B cell (primary cell): ENCODE data around the gene ZNF365. TPM values are rescaled to one million over a fixed set of nuclear protein-coding genes. Genes with fewer than 3 reads are reported as not detected.
"Not testable (repeated sequence)": the region's sequence is repeated elsewhere in the genome, so short reads cannot be mapped to it uniquely, and the experiment has no call there.

Source experiments
- ATAC-seq: fragments of 200-7000 bp; cut with Tn5 transposase; one replicate; pipeline ENCODE4 v1.10.0; 2021; ENCODE audit warnings: low read depth, mild to moderate bottlenecking, moderate number of reproducible peaks, moderate library complexity
- CTCF ChIA-PET: fragments of 350-600 bp; sonication (Branson Sonifier 250); formaldehyde crosslinking; loops from one replicate; lab custom pipeline; 2021; ENCODE audit warnings: antibody characterized with exemption, inconsistent platforms; lab: Charles Lee
- POLR2A ChIA-PET: fragments of 350-600 bp; sonication (Branson Sonifier 250); formaldehyde crosslinking; loops from one replicate; lab custom pipeline; 2021; ENCODE audit warnings: antibody characterized with exemption; lab: Charles Lee
- DNase-seq: peaks from one replicate; pipeline ENCODE4 v3.0.0; 2013
- H2AFZ ChIP-seq: 2 replicates; pipeline ENCODE4 v1.6.1; 2012; ENCODE audit warnings: mild to moderate bottlenecking, low read depth, low read length; ENCODE audit not compliant: insufficient read depth, poor library complexity, severe bottlenecking
- H3K27ac ChIP-seq, 2 donors: 1 replicate in 1 of 2; 2 replicates in 1 of 2; pipeline ENCODE4 v1.5.1; 2012 to 2013; ENCODE audit warnings: low read length in 2 of 2, mild to moderate bottlenecking in 2 of 2, moderate library complexity in 1 of 2
- H3K27me3 ChIP-seq, 4 experiments: fragments of 200-600 bp in 1 of 4; sonication (generic) in 1 of 4; replicated peaks in 1 of 4; 1 replicate in 2 of 4; 2 replicates in 2 of 4; pipeline versions ENCODE4 v1.6.1 to v1.7.0; 2013 to 2016; ENCODE audit warnings: low read length in 3 of 4, mild to moderate bottlenecking in 2 of 4, mixed read lengths in 1 of 4, moderate library complexity in 1 of 4; ENCODE audit not compliant: insufficient read depth in 4 of 4, control insufficient read depth in 3 of 4; ENCODE audit errors: control extremely low read depth in 1 of 4
- H3K36me3 ChIP-seq, 2 experiments: replicated peaks in 1 of 2; 1 replicate in 1 of 2; 2 replicates in 1 of 2; pipeline versions ENCODE4 v1.6.1 to v1.7.1; 2013; ENCODE audit warnings: low read length in 1 of 2; ENCODE audit not compliant: insufficient read depth in 2 of 2, control insufficient read depth in 1 of 2; ENCODE audit errors: control extremely low read depth in 1 of 2, extremely low read depth in 1 of 2
- H3K4me1 ChIP-seq, 2 donors: fragments of 200-600 bp in 1 of 2; sonication (generic) in 1 of 2; 1 replicate in 1 of 2; 2 replicates in 1 of 2; pipeline versions ENCODE4 v1.5.1 to v1.6.1; 2013 to 2017; ENCODE audit warnings: low read length in 2 of 2; ENCODE audit not compliant: control insufficient read depth in 2 of 2, insufficient read depth in 2 of 2
- H3K4me2 ChIP-seq: replicated peaks from 2 replicates; pipeline ENCODE3; 2012; ENCODE audit warnings: mild to moderate bottlenecking, low read depth, low read length; ENCODE audit not compliant: poor library complexity, severe bottlenecking
- H3K4me3 ChIP-seq, 5 experiments: fragments of 200-600 bp in 1 of 5; sonication (generic) in 1 of 5; 1 replicate in 3 of 5; 2 replicates in 2 of 5; pipeline versions ENCODE4 v1.5.1 to v1.7.0; 2011 to 2016; ENCODE audit warnings: low read length in 4 of 5, mild to moderate bottlenecking in 4 of 5, low read depth in 2 of 5, control low read depth in 1 of 5, moderate library complexity in 1 of 5; ENCODE audit not compliant: insufficient read depth in 1 of 5; ENCODE audit errors: control extremely low read depth in 1 of 5, extremely low read depth in 1 of 5
- H3K79me2 ChIP-seq: fragments of 200-600 bp; sonication (generic); one replicate; pipeline ENCODE4 v1.6.0; 2016; ENCODE audit warnings: low read length; ENCODE audit not compliant: control insufficient read depth, insufficient read depth
- H3K9ac ChIP-seq: fragments of 200-600 bp; sonication (generic); 2 replicates; pipeline ENCODE4 v1.6.1; 2017; ENCODE audit warnings: mild to moderate bottlenecking, low read length, moderate library complexity
- H3K9me3 ChIP-seq, 3 donors: one replicate each; pipeline versions ENCODE4 v1.6.1 to v1.7.1; 2013; ENCODE audit warnings: low read length in 2 of 3; ENCODE audit not compliant: control insufficient read depth in 2 of 3, insufficient read depth in 1 of 3; ENCODE audit errors: control extremely low read depth in 1 of 3
- H4K20me1 ChIP-seq: 2 replicates; pipeline ENCODE4 v1.6.0; 2012; ENCODE audit warnings: mild to moderate bottlenecking, low read length; ENCODE audit not compliant: insufficient read depth, control insufficient read depth, poor library complexity, severe bottlenecking
- H3K27ac Mint-ChIP-seq: one replicate; pipeline ENCODE4 v1.8.0; 2021; ENCODE audit warnings: mixed read lengths
- H3K27me3 Mint-ChIP-seq: one replicate; pipeline ENCODE4 v1.8.0; 2021; ENCODE audit warnings: mixed read lengths
- H3K4me1 Mint-ChIP-seq: one replicate; pipeline ENCODE4 v1.8.0; 2021; ENCODE audit warnings: mixed read lengths
- H3K4me3 Mint-ChIP-seq: one replicate; pipeline ENCODE4 v1.8.0; 2021; ENCODE audit warnings: mixed read lengths
- H3K9me3 Mint-ChIP-seq: one replicate; pipeline ENCODE4 v1.8.0; 2022; ENCODE audit warnings: mixed read lengths; ENCODE audit not compliant: insufficient read depth
- EZH2 ChIP-seq: IDR thresholded peaks from 2 replicates; pipeline ENCODE4 v1.6.1; 2012; ENCODE audit warnings: borderline replicate concordance, low read depth, mild to moderate bottlenecking, moderate library complexity, low read length; ENCODE audit not compliant: insufficient read depth, poor library complexity, severe bottlenecking
- WGBS: methylation state at CpG from one replicate; pipeline ENCODE4 v1.1.5; 2013; ENCODE audit warnings: missing lambda C conversion rate; ENCODE audit not compliant: insufficient coverage; 5-methylcytosine and 5-hydroxymethylcytosine counted together
- intact Hi-C: fragments of 100-400 bp; cut with micrococcal nuclease; formaldehyde crosslinking; loops from one replicate; pipeline ENCODE4 v1.10.0; 2022
- polyA plus RNA-seq: library from polyadenylated mRNA; depleted of rRNA; stranded (reverse); fragments of >200 nt; gene quantifications from 2 replicates; pipeline ENCODE4 v1.2.3, GENCODE V29; 2012
- total RNA-seq, 2 donors: library from RNA; stranded (reverse); fragments of 120-200 nt in 1 of 2; gene quantifications; 1 replicate in 1 of 2; 2 replicates in 1 of 2; pipeline versions ENCODE4 v1.2.3 to v1.2.4, GENCODE V29; 2013 to 2022
- TF ChIP-seq, protein P1 (sequence below): fragments of 200-600 bp; IDR thresholded peaks from one replicate; pipeline ENCODE4 v1.8.0; 2022; ENCODE audit warnings: antibody characterized with exemption, mild to moderate bottlenecking

The ZNF365 gene
- total and polyA plus RNA-seq, 2 donors (not counting 1 experiment from before 2014, with no cell fraction given), result 0.06 to 0.34 TPM

DNA sequence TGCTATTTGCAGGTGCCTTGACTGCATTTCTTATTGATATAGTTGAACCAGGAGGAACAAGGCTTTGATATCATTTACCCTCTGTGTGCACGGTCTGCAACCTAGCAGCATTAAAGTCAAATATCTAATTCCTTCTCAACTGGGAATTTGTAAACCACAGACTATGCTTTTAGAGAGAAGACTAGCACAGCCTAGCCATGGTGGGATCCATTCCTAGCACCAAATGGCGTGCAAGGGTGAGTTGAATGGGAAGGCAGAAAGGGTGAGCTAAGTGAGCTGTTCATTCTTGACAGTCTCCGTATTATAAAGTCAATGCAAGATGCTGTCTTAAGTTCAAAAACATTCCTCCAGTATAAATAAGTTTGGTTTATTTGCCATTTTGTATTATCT lies 2.9 kb downstream of the ZNF365 start:
- TF ChIP-seq EZH2, result no peak
- TF ChIP-seq, protein P1, sequence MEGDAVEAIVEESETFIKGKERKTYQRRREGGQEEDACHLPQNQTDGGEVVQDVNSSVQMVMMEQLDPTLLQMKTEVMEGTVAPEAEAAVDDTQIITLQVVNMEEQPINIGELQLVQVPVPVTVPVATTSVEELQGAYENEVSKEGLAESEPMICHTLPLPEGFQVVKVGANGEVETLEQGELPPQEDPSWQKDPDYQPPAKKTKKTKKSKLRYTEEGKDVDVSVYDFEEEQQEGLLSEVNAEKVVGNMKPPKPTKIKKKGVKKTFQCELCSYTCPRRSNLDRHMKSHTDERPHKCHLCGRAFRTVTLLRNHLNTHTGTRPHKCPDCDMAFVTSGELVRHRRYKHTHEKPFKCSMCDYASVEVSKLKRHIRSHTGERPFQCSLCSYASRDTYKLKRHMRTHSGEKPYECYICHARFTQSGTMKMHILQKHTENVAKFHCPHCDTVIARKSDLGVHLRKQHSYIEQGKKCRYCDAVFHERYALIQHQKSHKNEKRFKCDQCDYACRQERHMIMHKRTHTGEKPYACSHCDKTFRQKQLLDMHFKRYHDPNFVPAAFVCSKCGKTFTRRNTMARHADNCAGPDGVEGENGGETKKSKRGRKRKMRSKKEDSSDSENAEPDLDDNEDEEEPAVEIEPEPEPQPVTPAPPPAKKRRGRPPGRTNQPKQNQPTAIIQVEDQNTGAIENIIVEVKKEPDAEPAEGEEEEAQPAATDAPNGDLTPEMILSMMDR, result no peak
- WGBS, result no CpG with 5 or more reads among the region's 3 CpGs
- Mint-ChIP-seq H3K27me3 (peaks cover 24% of the 10 kb centered on the region), H3K9me3 (no peaks in the 10 kb centered on the region), H3K27ac (no peak overlapping the region), H3K4me1 (peaks cover 11% of the 10 kb centered on the region), H3K4me3 (no peak overlapping the region)
- ChIA-PET CTCF (no interaction called here), POLR2A (no interaction called here)
- no peaks in the 10 kb centered on the region for H4K20me1 ChIP-seq
- no peak overlapping the region for H3K4me2 ChIP-seq
- no peaks in the 10 kb centered on the region for H3K79me2 ChIP-seq
- H3K4me1 ChIP-seq, result peaks cover 12% of the 10 kb centered on the region in 2 donors
- peaks cover 0 to 15% (median 9%) of the 10 kb centered on the region in 4 experiments for H3K27me3 ChIP-seq
- H3K9ac ChIP-seq, result no peak overlapping the region
- ATAC-seq (no peak), DNase-seq (no peak)
- intact Hi-C loops, result loop anchor here (10.0 kb wide), 2 partner anchors 112 to 472 kb away; partner anchors contain the start of genes ARID5B and RTKN2
- H3K9me3 ChIP-seq, result no peaks in the 10 kb centered on the region
- H2AFZ ChIP-seq, result no peak overlapping the region
- H3K27ac ChIP-seq, result no peak overlapping the region
- no peak overlapping the region for H3K4me3 ChIP-seq
- no peaks in the 10 kb centered on the region for H3K36me3 ChIP-seq

DNA sequence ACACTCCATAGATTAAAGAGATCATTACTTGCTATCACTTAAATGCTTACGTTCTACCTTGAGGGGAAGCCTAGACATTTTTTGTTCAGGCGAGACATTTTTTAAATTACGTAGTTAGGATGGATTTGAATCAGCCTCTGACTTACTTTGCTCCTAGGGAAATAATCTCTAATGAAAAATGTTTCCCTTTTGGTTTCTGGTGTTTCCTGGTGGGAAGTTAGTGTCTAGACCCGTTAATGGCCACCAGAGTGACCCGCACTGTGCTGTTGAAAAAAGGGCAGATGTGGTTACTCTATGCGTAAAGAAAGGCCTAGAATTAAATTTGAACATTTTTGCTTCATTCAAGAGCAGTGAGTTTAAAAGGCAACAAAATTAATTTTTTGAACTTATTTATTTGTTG lies 3.8 kb downstream of the ZNF365 start:
- H2AFZ ChIP-seq, result no peak overlapping the region
- no peak overlapping the region for H3K4me3 ChIP-seq
- no peak for TF ChIP-seq EZH2
- TF ChIP-seq, protein P1, result no peak
- ChIA-PET CTCF (no interaction called here), POLR2A (no interaction called here)
- no peak overlapping the region for H3K9ac ChIP-seq
- no peaks in the 10 kb centered on the region for H3K36me3 ChIP-seq
- peaks cover 0 to 15% (median 9%) of the 10 kb centered on the region in 4 experiments for H3K27me3 ChIP-seq
- 33% methylated on average over 1 of the region's 6 CpGs for WGBS
- peaks cover 10% of the 10 kb centered on the region for H3K4me1 Mint-ChIP-seq
- H4K20me1 ChIP-seq, result no peaks in the 10 kb centered on the region
- H3K27ac Mint-ChIP-seq, result no peak overlapping the region
- H3K4me2 ChIP-seq, result no peak overlapping the region
- H3K27me3 Mint-ChIP-seq, result peaks cover 19% of the 10 kb centered on the region
- intact Hi-C loops, result loop anchor here (10.0 kb wide), 2 partner anchors 113 to 473 kb away; partner anchors contain the start of genes ARID5B and RTKN2
- H3K4me3 Mint-ChIP-seq, result no peak overlapping the region
- H3K9me3 Mint-ChIP-seq, result no peaks in the 10 kb centered on the region
- DNase-seq (no peak), ATAC-seq (no peak)
- H3K27ac ChIP-seq, result no peak overlapping the region
- H3K9me3 ChIP-seq, result no peaks in the 10 kb centered on the region
- peaks cover 12% of the 10 kb centered on the region in 2 donors for H3K4me1 ChIP-seq
- no peaks in the 10 kb centered on the region for H3K79me2 ChIP-seq

DNA sequence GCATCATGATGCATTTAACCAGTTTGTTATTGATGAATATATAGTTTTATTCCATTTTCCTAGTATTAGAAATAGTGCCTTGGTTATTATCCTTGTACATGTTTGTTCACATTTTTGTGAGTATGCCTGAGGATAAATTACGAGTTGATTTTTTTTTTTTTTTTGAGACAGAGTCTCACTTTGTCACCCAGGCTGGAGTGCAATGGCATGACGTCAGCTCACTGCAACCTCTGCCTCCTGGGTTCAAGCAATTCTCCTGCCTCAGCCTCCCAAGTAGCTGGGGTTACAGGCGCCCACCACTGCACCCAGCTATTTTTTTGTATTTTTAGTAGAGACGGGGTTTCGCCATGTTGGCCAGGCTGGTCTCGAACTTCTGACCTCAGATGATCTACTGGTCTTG lies 4.7 kb downstream of the ZNF365 start:
- H3K27ac ChIP-seq, CTCF ChIA-PET, ATAC-seq, H3K4me2 ChIP-seq, H3K27ac Mint-ChIP-seq, H4K20me1 ChIP-seq, H2AFZ ChIP-seq, H3K9me3 ChIP-seq, H3K4me3 ChIP-seq, H3K36me3 ChIP-seq, H3K27me3 ChIP-seq, H3K4me1 Mint-ChIP-seq, H3K9me3 Mint-ChIP-seq, H3K4me1 ChIP-seq, POLR2A ChIA-PET, DNase-seq, H3K9ac ChIP-seq, H3K79me2 ChIP-seq, H3K4me3 Mint-ChIP-seq: not testable (repeated sequence)
- H3K27me3 Mint-ChIP-seq, result peaks cover 13% of the 10 kb centered on the region
- intact Hi-C loops, result loop anchor here (10.0 kb wide), 2 partner anchors 114 to 474 kb away; partner anchors contain the start of genes ARID5B and RTKN2
- WGBS, result 100% methylated on average over 5 of the region's 6 CpGs
